ENCODE measurements around the gene PTPRN2.
"Not testable (repeated sequence)": the region's sequence is repeated elsewhere in the genome, so short reads cannot be mapped to it uniquely, and the experiment has no call there.

The PTPRN2 gene

DNA sequence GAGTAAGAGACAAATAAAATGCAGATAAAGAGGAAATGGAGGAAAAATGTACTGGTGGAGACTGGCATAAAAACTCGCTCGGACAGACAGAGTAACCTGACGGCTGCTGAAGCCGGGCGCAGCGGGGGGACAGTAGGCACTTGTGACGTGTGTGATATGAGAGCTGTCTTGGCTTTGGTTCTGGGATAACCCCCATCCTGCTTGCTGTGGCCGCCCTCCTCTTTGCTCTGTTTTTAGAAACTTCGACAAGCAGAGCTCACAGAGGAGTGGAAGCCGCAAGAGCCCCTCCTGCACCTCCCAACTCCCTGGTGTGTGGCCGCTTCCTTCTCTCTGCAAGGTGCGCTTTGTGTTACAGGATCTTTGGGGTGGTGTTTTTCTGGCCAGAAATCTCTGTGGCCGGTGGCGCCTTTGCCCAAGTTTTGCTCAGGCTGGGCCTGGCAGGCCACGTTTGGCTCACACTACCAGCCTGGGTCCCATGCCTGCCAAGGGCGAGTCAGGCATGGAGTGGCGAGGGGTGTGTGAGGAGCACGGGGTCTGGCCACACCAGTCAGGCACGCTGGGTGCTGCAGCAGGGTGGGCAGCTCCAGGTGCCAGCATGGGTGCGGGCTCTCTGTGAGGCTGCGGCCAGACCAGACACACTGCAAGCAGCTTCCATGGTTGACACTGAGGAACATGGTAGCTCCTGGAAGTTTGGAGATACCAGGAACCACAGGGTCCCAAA is 982.8 kb downstream of the PTPRN2 start:
- FAIRE-seq (no peak), DNase-seq (ENCODE audit: low spot score) (no peak)

DNA sequence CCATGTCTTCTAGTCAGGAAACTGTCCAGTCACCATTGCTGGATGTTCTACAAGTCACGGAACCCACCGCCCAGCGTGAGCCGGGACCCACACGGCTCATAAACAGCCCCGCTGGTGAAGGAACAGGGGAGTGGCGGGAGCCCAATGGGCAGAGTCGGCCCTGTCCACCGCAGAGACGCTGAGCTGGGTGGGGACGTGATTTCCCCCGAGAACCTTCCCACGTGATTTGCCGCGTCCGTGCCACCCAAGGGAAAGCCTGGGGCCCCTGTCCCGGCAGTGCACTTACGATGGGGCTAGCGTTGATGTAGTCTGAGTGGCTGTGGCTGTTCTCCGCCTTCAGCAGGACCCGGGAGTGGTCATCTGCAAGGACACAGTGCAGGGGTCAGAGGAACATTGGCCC is 983.9 kb downstream of the PTPRN2 start:
- DNase-seq (ENCODE audit: low spot score) (no peak), FAIRE-seq (no peak)

DNA sequence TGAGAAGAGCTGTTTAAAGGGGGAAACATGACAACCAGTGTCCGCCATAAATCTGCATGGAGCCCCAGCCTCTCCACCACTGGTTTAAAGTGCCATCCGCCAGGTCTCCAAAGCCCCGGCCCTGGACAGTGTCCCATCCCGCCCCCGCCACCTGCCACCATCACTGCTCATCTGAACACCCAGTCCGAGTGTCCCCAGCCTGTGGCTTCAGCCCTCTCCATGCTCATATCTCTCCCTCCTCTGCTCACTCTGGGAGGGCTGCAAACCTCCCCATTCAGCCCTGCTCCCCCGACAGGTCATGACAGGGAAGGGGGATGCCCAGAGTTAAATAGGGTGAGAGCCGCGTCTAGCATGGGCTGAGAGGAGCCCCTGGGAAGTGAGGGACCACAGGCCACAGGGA is 984.6 kb downstream of the PTPRN2 start:
- FAIRE-seq = no peak
- no peak for DNase-seq (ENCODE audit: low spot score)

DNA sequence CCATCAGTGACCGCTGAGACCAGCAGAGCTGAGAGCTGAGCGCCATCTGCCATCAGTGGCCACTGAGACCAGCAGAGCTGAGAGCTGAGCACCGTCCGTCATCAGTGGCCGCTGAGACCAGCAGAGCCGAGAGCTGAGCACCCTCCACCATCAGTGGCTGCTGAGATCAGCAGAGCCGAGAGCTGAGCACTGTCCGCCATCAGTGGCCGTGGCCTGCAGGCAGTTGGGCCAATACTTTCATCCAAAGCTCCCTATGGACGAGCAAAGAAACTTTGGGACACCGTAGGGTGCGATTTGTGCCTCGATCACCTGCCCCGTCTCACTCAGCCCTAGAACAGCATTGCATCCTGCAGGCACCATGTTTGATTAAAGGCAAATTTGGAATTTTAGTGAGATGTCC is 985.0 kb downstream of the PTPRN2 start:
- DNase-seq (ENCODE audit: low spot score) = no peak
- no peak for FAIRE-seq

DNA sequence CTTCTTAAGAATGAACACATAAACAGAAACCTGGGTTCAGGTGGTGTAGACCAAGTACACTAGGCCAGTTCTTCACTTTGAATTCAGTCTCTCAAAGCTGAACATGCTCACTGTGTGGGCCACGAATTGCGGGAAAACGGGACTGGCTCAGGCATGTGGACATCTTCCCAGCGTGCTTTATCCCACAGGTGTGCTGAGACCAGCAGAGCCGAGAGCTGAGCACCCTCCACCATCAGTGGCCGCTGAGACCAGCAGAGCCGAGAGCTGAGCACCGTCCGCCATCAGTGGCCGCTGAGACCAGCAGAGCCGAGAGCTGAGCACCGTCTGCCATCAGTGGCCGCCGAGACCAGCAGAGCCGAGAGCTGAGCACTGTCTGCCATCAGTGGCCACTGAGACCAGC is 985.5 kb downstream of the PTPRN2 start:
- DNase-seq (ENCODE audit: low spot score) = no peak
- FAIRE-seq = no peak

DNA sequence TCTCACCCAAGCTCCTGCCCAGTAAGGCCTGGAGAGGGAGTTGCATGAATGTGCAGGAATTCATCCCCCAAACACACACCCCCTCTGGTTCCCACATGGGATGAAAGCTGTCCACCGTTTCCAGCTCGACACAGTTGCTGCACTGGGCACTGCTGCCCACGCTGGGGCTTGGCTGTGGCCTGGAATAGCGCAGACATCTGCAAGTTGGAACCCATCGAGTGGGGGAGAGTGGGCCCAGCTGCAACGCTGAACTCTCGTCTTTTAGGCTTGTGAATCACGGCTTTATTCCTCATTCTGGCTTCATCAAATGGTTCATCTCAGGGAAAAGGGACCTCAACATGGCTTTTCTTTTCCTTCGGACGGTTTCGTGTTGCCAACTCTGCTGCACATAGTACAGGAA is 986.1 kb downstream of the PTPRN2 start:
- DNase-seq (ENCODE audit: low spot score) (no peak), FAIRE-seq (no peak)

DNA sequence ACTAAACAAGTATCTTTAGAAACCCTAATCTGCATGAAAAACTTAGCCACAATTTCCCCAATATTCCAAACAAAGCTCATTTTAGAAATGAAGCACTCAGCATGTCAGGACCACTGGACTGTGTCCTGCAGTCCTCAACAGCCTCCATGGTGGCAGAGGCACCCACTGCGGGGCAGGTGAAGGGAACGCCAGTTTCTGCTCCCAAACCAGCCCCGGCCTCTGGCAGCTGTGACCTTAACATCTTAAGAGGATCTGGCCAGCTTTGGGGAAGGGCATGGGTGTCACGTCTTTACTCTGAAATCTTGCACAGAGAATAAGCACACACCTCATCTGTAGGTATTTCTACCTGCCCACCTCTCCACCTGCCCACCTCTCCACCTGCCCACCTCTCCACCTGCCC is 988.1 kb downstream of the PTPRN2 start:
- DNase-seq (ENCODE audit: low spot score) = no peak
- no peak for FAIRE-seq

DNA sequence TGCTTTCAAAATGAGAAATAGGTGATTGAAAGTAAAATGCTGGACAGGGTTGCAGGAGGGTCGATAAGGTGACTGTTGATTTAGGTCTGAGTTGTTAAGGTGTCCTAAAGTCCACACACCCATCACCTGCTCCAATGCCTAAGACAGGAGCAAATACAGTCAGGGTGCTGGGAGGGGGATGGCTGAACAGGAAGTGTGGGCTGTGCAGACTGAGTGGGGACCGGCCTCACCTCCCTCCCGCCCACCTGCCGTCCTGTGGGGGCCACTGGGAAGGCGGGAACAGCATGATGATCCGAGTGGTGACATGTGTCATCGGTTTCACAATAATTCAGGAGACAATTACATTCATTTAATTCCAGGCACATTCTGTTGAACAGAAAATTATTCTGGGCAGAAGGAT is 990.1 kb downstream of the PTPRN2 start:
- DNase-seq (ENCODE audit: low spot score) = no peak
- no peak for FAIRE-seq

DNA sequence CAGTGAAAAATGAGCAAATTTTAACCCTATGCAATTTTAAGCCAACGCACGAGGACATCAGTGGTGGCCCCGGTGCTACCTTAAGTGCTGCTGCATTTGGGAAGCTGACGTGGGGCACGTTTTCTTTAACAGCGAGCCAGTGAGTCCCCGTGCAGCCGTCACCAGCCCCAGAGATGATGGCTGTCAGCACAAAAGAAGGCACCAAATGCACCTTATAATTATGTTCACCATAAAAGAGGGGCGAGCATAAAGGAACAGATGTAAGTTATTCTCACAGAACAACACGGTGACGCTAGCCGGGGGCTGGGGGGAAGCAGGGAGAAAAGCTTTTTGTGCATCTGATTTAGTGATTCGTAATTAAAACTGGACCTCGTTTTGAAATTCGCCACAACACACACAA is 990.7 kb downstream of the PTPRN2 start:
- DNase-seq (ENCODE audit: low spot score) (no peak), FAIRE-seq (no peak)

DNA sequence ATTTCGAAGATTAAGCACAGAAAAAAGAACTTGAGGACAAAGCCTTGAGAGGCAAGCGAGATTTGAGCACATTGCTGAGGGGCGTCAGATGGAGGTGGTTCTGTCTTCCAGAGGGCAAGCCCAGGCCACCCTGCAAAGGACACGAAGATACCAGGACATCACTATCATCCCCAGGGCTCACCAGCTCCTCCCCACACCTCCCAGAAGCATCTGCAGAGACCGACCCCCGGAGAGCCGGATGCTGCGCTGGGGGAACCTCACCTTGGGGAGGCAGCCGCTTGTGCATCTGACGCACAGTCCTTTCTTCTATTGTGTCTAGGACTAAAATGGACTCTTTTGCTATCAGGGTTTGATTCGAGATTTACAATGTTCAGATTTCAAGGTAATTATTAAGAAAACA is 991.2 kb downstream of the PTPRN2 start:
- DNase-seq (ENCODE audit: low spot score) (no peak), FAIRE-seq (no peak)

DNA sequence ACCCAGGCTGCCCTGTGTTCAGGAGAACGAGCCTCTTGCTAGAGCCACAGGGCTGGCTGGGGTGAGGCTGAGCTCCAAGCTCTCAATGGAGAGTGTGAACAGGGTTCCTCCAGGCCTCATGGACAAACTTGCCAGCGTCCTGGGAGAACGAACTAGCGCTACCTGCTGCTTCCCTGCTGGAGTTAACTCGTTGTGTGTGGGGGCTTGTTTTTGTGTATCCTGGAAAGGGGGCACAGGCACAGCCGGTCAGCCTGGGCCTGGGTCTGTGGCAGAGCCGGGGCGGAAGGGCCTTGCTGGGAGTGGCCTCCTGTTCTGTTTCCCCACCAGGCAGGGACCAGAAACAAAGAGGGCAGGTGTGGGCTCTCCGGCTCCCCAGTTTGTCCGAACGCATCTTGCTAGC is 991.6 kb downstream of the PTPRN2 start:
- FAIRE-seq (no peak), DNase-seq (ENCODE audit: low spot score) (no peak)

DNA sequence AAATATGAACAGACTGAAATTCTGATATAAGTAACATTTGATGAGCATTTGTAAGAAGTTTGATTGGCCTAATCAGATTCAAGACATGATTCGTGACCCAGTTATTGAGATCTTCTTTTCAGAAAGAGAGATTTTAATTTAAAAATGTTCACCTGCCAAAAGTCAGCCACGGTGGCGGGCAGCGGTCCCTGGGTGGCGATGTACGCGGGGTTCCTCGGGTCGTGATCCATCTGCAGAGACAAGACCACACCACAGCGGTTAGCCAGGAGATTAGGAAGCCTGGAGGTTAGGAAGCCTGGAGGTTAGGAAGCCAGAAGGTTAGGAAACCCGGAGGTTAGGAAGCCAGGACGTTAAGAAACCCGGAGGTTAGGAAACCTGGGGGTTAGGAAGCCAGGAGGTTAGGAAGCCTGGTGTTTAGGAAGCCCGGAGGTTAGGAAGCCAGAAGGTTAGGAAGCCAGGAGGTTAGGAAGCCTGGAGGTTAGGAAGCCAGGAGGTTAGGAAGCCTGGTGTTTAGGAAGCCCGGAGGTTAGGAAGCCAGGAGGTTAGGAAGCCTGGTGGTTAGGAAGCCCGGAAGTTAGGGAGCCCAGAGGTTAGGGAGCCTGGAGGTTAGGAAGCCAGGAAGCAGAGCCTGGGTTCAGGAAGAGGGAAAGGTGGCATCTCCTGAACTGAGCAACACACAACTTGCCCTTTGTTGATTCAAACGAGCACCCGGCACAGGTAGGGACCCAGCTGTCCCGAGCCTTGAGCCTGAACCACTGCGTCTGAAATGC is 992.4 kb downstream of the PTPRN2 start:
- no peak for FAIRE-seq
- no peak for DNase-seq (ENCODE audit: low spot score)

DNA sequence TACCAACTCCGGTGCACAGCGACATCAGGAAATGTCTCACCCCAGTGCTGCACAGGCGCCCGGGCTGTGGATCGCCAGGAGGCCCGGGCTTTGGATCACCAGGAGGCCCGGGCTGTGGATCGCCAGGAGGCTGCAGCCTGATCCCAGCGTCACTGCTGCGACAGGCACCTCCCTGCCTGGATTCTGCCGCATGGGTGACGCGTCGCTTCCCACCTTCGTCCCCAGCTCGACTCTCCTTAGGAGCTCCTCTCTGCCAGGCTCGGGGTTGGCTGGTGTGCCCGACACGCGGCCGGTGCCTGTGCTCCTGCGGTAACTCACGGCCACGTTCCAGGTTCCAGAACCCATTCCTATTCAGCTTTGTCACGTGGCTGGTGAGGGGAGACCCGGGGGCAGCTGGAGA is 993.3 kb downstream of the PTPRN2 start:
- FAIRE-seq (no peak), DNase-seq (ENCODE audit: low spot score) (no peak)

DNA sequence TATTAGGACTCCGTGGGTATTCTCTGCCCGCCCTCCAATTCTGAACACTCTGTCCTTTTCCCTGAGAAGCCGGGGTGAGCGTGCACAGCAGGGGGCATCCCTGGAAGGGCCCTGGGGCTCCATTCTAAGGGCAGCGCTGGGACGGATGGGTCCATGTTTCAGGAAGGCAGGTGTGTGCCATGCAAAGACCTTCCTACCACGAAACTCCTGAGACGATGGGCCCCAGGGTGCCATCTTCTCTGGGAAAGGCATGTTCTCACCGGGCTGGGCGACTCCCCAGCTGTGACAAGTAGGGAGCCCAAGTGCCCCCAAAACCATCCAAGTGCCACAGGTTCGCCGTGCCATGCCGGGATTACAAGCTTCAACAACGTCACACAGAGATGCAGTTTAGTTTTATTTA is 994.1 kb downstream of the PTPRN2 start:
- DNase-seq (ENCODE audit: low spot score) = no peak
- no peak for FAIRE-seq

DNA sequence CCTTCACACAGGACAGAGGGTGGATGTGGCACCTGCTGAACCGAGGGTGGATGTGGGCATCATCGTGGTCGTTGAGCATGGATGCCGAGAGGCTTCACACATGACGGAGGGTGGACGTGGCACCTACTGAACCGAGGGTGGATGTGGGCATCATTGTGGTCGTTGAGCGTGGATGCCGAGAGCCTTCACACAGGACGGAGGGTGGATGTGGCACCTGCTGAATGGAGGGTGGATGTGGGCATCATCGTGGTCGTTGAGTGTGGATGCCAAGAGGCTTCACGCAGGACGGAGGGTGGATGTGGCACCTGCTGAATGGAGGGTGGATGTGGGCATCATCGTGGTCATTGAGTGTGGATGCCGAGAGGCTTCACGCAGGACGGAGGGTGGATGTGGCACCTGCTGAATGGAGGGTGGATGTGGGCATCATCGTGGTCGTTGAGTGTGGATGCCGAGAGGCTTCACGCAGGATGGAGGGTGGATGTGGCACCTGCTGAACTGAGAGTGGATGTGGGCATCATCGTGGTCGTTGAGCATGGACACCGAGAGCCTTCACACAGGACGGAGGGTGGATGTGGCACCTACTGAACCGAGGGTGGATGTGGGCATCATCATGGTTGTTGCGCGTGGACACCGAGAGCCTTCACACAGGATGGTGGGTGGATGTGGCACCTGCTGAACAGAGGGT is 994.8 kb downstream of the PTPRN2 start:
- FAIRE-seq; DNase-seq (ENCODE audit: low spot score): not testable (repeated sequence)

DNA sequence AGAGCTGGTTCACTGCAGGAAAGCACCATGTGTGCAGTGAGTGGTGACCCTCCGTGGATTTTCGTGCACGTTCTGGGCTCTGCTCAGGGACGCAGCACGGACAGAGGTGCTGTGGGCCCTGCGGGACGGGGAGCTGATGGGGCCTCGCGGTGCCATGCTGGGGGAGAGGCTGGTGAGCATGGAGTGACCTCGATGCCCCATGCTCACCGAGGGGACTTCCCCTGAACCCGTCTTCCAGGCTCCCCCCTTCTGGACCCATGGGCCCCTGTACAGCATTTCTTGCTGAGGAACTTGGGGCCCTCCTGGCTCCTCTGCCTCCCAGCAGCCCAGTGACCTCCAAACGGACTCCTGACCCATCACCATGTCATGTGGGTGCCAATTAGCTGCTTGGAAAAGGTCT is 997.1 kb downstream of the PTPRN2 start:
- no peak for FAIRE-seq
- no peak for DNase-seq (ENCODE audit: low spot score)

DNA sequence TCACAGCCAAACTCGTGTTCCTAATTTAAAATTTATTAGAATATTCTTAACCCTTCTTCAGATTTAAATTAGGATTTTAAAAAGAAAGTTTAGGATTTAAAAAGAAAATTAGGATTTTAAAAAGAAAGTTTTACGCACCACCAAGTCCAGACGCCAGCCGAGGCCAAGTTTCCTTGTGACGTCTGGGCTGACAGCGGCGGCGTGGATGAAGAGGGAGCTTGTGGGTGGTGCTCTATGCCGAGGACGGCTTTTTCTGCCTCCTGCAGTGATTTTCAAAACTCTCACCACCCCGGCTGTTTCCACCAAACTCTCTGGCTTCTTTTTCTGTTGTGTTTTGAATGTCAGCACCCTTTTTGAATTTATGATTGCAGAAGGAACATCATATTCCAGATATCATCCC is 997.9 kb downstream of the PTPRN2 start:
- FAIRE-seq (no peak), DNase-seq (ENCODE audit: low spot score) (no peak)

DNA sequence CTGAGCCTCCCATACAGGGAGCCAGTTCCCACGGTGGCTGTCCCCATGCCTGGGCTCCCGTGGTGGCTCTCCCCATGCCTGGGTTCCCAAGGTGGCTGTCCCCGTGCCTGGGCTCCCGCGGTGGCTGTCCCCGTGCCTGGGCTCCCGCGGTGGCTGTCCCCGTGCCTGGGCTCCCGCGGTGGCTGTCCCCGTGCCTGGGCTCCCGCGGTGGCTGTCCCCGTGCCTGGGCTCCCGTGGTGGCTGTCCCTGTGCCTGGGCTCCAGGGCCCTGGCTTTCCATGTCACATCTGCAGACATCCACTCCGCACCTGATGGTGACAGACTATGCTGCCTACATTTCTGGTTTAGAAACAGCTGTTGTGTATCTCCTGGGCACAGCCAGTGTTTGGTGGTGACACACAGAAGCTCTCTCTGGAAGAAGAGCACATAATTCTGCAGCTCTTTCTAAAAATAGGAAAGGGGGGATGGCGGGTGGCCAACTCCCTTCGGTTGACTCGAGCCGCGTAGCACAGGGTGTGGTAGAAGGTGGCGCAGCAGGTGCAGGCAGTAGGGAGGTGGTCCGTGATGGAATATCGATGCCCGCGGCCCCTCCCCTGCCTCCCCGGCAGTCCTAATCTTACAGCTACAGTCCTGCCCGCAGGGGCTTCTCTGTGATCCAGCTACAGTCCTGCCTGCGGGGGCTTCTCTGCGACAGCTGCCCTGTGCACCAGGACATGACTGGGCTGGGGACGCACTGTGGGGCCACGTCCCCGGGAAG is 999.6 kb downstream of the PTPRN2 start:
- DNase-seq (ENCODE audit: low spot score) (no peak), FAIRE-seq (no peak)

DNA sequence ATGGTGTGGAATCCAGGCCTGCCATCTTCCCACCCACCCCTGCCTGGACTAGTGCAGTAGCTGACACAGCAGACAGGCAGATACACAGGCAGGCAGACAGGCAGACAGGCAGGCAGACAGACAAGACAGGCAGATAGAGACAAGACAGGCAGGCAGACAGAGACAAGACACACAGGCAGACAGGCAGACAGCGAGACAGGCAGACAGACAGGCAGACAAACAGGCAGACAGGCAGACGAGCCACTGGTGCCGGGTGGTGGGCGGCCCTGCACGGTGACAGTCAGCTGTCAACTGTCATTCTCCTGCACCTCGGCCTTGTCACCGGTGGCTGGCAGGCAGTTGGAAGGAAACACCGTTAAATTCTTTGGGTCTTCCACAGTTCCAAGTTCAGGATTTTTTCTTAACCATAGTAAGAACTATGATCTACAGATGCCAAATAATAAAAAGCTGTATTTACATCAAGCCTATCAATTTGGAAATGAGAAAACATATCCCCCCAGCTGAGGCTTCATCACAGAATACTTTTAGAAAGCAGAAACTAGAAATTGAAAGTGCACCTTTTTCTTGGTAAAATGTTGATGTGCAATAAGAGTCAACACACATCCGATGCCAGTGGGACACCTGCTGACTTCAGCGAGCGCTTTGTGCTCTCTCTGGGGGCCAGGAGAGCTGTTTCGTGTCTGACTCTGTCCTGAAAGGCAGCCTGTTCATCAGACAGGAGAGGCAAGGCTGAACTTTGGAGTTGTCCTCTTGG is 1000.4 kb downstream of the PTPRN2 start:
- FAIRE-seq (no peak), DNase-seq (ENCODE audit: low spot score) (no peak)

DNA sequence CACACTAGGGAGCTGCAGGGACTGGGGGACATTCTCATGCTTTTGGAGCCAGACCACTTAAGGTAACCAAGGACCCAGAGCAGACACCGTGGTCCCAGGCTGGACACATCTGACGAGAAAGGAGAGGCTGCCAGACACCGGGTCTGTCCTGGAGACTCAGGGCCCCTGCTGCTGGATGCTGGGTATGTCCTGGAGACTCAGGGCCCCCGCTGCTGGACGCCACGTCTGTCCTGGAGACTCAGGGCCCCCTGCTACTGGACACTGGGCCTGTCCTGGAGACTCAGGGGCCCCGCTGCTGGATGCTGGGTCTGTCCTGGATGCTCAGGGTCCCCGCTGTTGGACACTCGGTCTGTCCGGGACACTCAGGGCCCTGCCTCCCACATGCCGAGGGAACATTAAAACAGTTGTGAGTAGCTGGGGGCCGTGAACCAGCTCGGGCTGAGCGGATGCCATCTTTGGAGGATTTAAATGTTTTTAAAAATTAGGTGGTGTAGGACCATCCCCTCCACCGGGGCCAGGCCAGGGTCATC is 1001.1 kb downstream of the PTPRN2 start:
- DNase-seq (ENCODE audit: low spot score) (no peak), FAIRE-seq (no peak)
